NOMO-1 treated with DMSO at 0.1 percent for 48 hours (cell line): ENCODE results near the gene PJA2.

Experiments
- DNase-seq: peaks from one replicate; lab custom pipeline; 2025; ENCODE audit not compliant: unreplicated experiment; lab: John Stamatoyannopoulos, UW

The PJA2 gene

DNA sequence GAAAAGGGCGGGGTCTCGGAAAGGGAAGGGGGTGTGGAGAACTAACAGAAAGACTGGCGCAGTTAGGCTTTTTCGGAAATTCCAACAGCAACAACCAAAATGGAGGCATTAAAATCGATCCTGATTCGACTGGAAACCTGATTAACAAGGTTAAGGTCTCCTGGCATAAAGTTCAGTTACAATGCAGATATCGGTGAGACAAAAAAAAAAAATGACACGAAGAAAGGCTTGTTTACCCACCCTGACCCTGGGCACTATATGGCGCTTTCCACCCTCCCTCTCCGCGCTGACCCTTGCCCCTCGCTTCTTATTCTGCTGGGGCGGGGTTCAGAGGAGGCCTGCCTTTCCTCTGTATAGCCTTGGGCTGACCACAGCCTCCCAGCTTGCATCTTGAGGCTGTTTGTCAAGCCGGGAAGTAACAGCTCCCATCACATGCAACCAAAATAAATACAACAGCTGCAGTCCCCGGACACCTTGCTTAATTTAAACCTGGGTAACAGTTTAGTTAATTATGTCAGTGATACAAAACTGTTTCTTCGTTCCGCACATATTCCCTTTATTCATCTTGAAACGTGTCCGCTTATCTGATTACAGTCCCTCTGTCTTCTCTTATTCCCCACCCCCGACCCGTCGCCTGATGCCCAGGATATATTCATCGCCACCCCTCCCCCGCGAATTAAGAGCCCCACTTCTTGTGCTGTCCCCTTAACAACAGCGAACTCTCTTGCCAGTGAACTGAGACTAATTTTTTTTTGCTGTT, 795 bp upstream of the PJA2 start:
- peak; percentile 78 for DNase-seq

GRCh38 chr5:109408991-109409843, 557 bp downstream of the PJA2 start:
- DNase-seq: peak; percentile 54

DNA sequence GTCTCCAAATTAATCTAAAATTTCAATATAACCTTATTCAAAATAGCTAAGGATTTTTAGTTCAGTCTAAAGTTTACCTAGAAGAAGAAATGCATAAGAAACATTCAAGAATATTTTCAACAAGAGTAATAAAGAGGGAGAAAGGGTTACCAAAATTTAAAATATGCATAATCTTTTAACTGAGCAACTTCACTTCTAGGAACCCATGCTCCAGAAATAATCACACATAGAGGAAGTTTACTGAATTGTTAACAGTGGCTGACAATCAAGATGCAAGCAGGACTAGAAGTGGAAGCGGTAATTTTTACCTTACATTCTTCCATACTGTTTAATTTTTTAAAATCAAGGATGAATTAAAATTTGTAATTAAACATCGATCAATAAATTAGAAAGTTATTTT, 1.9 kb downstream of the PJA2 start:
- peak; percentile 53 for DNase-seq

- DNase-seq: no peak
These were observed 3.1 kb downstream of the PJA2 start for GRCh38 chr5:109406719-109407118.

DNA sequence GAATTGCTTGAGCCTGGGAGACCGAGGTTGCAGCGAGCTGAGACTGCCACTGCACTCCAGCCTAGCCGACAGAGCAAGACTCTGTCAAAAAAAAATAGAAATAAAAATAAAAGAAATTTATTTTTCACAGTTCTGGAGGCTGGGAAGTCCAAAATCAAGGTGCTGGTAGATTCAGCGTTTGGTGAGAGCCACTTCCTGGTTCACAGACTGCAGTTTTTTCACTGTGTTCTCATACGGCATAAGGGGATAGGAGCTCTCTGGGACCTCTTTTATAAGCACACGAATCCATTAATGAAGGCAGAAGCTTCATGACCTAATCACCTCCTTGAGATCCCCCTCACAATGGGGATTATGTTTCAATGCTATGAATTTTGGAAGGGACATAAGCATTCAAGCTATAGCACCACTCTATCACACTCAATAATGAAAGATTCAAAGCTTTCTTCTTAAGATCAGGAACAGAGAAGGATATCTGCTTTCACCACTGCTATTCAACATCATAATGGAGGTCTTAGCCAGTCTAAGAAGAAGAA, 5.3 kb downstream of the PJA2 start:
- no peak for DNase-seq

DNA sequence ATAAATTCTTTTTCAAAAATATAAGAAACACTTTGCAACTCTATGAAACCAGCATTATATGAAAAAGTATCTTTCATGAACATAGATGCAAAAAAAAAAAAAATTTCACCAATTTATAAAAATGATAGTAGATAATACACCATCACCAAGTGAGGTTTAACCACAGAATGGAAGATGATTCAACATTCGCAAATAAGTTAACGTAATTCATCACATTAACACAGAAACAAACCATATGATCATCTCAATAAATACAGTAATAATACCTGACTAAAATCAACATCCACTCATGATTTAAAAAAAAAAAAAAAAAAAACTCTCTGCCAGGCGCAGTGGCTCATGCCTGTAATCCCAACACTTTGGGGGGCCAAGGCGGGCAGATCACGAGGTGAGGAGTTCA, 6.3 kb downstream of the PJA2 start:
- DNase-seq: no peak

- no peak for DNase-seq
These were observed 10.5 kb downstream of the PJA2 start for GRCh38 chr5:109399092-109399759.

DNA sequence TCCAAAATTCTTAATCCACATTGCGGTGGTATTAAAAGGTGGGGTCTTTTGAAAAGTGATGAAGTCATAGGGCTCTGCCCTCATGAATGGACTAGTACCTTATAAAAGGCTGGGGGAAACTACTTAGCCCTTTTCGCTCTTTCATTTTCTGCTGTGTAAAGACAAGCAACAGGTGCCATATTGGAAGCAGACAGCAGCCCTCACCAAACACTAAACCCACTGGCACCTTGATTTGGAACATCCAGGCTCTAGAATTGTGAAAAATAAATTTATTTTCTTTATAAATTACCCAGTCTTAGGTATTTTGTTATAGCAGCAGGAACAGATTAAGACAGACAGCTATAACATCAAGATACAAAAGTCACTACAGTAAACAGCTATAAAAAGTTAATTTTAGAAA, 12.8 kb downstream of the PJA2 start:
- DNase-seq: no peak

GRCh38 chr5:109394806-109395205, 15.0 kb downstream of the PJA2 start:
- DNase-seq: no peak

DNA sequence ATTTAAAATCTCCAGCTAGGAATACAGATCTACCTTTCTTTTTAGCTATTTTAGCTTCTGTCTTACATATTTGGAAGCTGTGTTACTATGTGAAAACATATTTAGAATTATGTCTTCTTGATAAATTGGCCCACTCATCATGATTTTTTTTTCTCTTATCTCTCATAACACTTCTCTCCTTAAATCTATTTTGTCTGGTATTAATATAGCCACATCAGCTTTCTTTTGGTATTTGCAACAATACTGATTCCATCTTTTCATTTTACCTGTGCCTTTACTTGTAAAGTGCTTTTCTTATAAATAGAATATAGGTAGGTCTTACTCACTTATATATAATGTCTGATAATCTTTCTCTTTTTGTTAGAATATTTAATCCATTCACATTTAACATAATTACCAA, 19.6 kb downstream of the PJA2 start:
- DNase-seq: no peak

DNA sequence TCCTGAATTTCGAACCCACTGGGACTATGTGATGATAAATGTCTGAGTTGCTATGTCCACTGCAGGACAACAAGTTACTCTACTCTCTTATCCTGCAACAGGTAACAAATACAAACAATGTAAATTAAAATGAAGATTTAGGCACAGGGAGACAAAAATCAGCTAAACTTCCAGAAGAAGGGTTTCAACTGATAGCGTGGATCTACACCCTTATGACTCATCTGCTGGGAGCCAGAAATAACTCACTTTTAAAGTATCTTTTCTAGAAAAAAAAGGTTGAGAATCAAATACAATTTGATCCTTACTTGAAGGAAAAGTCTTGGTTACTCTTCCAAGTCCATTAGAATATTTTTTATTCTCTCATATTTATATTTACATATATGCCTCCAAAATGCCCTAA, 21.4 kb downstream of the PJA2 start:
- peak; percentile 7 for DNase-seq

GRCh38 chr5:109387408-109387974, 22.3 kb downstream of the PJA2 start:
- DNase-seq: no peak

DNA sequence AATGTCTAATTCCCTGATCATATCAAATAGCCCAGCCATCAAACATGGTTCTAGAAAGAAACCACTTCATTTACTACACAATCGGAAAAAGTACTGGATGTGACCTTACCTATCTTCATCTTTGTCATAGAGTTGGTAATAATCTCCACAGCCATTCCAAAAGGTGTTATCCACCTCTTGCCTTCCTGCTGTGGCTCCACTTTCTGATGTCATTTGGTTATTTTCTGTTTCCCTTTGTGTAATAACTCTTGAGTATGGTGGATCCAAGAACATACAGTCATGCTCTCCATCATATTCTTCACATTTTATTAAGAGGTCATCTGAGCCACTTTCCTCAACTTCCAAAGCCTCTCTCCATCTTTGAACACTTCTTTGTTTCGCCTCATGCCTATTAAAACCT, 31.7 kb downstream of the PJA2 start:
- no peak for DNase-seq

- DNase-seq: no peak
These were observed 35.1 kb downstream of the PJA2 start for GRCh38 chr5:109374625-109375024.

DNA sequence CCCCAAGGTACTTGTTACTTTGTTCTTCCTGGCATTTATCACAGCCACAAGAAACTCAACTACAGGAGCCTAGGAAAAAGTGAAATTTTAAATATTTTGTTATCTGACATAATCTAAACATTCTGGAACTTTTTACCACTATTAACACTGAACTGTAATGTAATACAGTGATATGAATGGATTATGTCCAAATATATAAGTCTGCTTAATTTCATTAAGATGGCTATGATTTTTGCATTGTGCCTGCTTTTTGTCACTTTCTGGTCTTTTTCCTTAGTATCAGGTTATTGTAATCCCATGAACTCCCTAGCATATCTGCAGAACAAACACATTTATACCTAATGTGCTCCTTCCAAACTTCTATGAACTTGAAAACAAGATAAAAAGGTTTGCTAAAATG, 35.8 kb downstream of the PJA2 start:
- no peak for DNase-seq

DNA sequence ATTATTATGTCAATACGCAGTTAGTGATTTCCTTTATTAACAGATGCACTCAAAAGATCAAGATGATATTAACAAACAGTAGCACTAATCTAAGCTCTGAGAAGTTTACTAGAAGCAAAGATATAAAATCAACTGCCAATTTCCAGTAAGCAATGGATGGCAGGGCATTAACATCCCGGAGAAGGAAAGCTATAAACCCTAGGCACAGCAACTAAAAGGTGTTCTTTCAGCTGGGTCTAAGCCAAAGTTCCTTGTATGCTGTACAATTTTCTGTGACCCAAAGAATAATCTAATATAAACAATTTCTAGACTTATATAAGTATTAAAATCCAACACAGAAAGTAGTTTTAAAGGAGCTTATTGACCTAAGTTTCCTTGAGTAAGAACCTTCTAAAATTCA, 39.4 kb downstream of the PJA2 start:
- no peak for DNase-seq

GRCh38 chr5:109365653-109366052, 44.1 kb downstream of the PJA2 start:
- no peak for DNase-seq

DNA sequence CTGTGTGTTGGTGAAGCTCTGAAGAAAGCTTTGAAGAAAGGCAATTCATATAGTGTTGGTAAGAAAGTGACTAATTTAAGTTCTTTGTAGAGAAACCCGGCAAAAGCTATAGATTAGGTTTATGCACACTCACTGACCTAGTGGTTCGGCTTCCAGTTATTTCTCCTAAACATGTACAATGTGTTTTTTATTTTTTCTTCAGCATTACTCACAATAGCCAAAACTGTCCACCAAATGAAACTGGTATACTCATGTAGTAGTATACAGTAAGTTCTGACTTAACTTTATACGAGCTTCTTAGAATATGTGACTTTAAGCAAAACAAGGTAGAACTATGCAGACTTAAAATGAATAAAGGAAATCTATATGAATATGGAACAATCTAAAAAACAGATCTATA, 44.8 kb downstream of the PJA2 start:
- no peak for DNase-seq

GRCh38 chr5:109359642-109360041, 50.1 kb downstream of the PJA2 start:
- DNase-seq: no peak

- no peak for DNase-seq
These were observed 52.0 kb downstream of the PJA2 start for GRCh38 chr5:109357807-109358206.

GRCh38 chr5:109354761-109355160, 55.0 kb downstream of the PJA2 start:
- DNase-seq: no peak
